Right hindlimb (tissue), 1 donor: ENCODE data around the gene TXNDC17.
"Not testable (repeated sequence)": the region's sequence is repeated elsewhere in the genome, so short reads cannot be mapped to it uniquely, and the experiment has no call there.

Experiments
- DNase-seq: peaks from one replicate; pipeline ENCODE4 v3.0.0-alpha.2; 2018

Gene TXNDC17

DNA sequence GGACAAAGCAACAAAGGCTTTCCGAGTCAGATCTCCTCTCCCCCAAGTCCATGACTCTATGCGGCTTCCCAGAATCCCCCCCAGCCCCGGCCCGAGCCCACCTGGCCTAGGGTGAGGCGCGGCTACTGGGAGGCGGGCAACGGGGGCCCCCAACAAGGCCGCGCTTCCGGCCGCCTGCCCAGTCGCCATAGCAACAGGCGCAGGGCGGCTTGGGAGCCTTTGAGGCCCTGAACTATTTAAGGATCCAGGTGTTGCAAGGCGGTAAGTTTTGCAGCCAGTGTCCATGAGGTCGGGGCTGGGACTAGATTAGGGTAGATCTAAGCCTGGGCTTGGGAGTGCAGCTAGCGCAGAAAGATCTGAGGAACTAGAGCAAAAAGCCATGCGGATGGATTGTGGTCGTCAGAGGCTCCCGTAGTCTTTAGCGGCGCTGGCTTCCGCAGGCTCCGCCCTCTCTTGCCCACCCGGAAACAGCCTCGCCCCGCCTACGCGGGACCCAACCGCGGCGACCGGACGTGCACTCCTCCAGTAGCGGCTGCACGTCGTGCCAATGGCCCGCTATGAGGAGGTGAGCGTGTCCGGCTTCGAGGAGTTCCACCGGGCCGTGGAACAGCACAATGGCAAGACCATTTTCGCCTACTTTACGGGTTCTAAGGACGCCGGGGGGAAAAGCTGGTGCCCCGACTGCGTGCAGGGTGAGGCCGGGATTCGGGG, at the start of gene TXNDC17, which contains the start of gene KIAA0753:
TSS of gene TXNDC17 (plus strand) at position 525 of the 711 bp plus-strand sequence. CDS start at position 548, 23 bp downstream.
TSS of gene KIAA0753 (minus strand) at position 176 of the 711 bp plus-strand sequence. CDS start 5,608 bp downstream, outside the sequence.
- peak; percentile 95 for DNase-seq

- DNase-seq: no peak
Observed at GRCh38 chr17:6591599-6592158, 49.2 kb upstream of the TXNDC17 start.

DNA sequence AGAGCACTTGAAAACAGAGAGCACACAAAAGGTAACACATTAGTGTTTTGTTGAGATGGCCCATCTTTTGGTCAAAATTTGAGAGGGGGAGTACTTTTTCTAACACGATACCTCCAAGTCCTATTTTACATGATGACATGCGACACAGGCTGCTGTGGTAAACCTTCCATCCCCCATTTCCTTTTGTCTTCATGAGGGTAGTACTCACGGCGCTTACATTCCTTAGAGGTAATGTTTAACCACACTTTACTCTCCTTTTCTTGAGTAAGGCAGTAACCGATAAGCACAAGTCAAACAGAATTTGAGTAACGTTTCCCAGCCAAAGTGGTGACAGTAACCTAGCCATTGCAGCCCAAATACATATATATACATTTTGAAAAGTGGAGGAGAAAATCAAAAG, 48.7 kb upstream of the TXNDC17 start:
- no peak for DNase-seq

DNA sequence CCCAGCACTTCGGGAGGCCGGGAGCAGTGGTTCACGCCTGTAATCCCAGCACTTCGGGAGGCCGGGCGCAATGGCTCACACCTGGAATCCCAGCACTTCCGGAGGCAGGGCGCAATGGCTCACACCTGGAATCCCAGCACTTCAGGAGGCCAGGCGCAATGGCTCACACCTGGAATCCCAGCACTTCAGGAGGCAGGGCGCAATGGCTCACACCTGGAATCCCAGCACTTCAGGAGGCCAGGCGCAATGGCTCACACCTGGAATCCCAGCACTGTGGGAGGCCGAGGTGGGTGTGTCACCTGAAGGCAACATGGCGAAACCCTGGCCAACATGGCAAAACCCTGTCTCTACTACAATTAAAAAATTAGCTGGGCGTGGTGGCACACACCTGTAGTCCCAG, 47.5 kb upstream of the TXNDC17 start:
- DNase-seq: not testable (repeated sequence)

- DNase-seq: no peak
Observed at GRCh38 chr17:6596081-6596480, 44.8 kb upstream of the TXNDC17 start.

DNA sequence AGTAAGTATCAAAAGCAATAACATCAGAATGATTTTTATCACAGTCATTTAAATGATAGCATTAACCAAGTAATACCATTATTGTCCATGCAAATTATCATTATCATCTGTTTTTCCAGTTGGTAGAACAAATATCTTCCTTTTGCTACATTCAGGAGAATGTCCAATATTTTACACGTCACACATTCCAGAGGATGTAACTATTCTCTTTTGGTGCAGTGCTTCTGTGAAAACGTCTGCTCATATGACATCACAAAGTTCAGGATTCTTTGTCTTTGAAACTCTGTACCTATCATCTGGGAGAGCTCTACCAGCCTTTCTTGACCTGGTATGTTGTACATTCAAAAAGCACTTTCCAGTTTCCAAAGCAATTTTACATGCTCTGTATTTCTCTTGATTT, 44.3 kb upstream of the TXNDC17 start:
- DNase-seq: no peak

DNA sequence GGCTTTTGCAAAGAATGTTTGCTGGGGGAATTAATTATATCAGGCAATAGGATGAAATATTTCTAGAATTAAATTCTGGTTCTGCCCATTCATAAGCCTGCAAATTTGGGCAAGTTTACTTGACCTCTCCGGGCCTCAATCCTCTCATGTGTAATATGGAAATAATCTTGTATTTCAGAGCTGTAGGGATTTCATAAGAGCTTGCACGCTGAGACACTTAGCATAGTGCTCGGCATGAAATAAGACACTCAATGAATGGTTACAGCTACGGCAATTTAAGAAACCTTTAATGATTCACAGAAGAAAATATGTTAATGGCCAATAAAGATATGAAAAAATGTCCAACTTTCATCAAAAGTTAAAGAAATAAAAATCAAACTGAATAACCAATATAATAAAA, 43.9 kb upstream of the TXNDC17 start:
- no peak for DNase-seq

DNA sequence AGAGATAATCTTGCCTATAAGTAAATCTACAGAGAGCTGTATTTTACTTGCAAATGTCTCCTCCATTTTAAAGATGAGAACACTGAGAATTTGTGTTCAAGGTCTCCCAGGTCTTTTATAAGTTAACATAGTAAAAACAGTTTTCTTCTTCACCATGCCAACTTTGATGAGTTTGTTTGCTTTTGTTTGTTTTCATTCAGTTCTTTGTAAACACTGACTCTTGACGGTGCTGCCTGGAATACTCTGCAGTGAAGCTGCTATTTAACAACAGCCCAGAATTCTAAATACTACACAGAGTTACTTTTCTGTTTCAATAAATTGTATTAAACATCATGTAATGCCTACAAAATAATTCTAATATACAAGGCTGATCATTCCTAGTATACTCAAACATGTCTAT, 43.1 kb upstream of the TXNDC17 start:
- no peak for DNase-seq

- no peak for DNase-seq
Observed at GRCh38 chr17:6599364-6599763, 41.5 kb upstream of the TXNDC17 start.

DNA sequence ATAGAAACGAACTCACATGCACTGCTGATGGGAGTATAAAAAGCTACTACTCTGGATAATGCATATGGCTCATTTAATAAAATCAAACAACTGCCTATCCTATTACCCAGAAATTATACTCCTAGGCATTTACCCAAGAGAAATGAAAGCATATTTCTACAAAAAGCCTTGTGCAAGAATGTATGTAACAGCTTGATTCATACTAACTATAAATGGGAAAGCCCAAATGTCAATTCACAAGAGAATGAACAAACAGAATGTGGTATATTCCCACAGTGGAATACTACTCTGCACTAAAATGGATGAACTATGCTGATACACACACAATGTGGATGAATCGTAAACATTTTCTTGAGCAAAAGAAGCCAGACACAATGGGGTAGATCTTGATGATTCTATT, 38.7 kb upstream of the TXNDC17 start:
- no peak for DNase-seq

DNA sequence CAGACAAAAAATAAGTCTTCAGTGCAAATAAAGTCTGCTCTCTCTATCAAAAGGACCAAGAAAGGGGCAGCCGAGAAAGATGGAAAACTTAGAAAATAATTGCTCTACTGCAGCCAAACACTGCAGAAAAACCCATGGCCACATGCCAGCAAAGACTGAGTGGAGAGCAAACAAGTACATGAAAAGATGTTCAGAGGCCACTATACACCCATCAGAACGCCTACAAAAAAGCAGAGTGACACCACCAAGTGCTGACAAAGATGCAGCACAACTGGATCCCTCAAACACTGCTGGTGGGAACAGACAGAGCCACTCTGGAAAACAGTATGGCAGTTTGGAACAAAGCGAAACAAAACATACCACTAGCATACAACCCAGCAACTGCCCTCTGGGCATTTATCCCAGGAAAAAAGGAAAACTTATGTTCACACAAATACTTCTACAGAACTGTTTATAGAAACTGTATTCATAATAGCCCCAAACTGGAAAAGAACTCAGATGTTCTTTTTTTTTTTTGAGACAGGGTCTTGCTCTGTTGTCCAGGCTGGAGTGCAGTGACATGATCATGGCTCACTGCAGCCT, 37.0 kb upstream of the TXNDC17 start:
- peak; percentile 65 for DNase-seq

- DNase-seq: no peak
Observed at GRCh38 chr17:6605142-6605541, 35.7 kb upstream of the TXNDC17 start.

DNA sequence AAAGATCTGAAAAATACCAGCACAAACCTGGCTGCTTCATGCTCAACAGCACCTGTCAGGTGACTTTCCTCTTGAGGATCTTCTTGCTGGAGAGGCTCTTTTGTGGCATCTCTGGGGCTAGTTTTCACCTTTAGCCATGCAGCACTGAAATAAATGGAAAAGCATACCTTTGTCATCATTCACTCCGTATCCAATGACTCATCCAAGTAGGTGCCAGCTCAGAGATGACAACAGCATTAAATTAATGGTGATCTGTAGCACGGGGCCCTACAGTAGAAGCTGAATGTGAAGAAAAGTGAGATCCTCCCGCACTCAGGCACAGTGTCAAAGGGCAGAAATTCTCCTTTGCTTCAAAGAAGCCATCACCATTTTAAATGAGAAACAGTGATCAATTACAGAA, 32.5 kb upstream of the TXNDC17 start:
- DNase-seq: no peak

GRCh38 chr17:6610011-6610410, 30.8 kb upstream of the TXNDC17 start:
- no peak for DNase-seq

GRCh38 chr17:6611231-6611630, 29.6 kb upstream of the TXNDC17 start:
- DNase-seq: no peak

DNA sequence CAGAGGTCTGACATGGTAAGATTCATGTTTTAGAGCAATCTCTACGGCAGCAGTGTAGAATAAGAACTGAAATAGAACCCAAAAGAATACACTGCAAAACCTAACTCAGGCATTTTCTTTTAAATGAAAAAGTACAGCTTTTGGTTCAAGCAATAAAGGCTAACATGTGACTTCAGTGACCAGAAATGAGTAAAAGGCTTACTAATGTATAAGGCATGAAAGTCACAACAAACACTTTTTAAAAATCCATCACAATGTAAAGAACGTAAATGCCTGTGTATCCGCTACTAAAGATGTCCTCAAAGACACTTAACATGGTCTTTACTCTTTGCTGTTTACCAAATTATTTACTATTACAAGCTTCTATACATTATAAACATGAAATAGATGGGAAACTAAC, 16.9 kb upstream of the TXNDC17 start:
- no peak for DNase-seq

GRCh38 chr17:6626616-6627015, 14.2 kb upstream of the TXNDC17 start:
- DNase-seq: no peak

- DNase-seq: no peak
Observed at GRCh38 chr17:6627019-6627418, 13.8 kb upstream of the TXNDC17 start.

DNA sequence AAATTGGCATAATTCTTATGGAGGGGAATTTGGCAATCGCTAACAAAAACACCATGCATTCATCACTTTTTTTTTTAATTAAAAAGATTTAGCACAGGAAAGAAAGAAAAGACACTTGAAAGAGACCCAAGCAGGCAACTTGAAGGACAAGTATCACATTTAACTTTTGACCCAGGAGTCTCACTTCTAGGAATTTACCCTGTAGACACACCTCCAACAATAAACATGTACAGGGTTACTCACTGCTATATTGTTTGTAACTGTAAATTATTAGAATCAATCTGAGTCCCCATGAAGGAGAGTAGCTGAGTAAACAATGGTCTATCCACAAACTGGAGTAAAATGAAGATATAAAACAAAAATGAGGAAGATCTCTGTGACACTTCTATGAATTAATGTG, 10.5 kb upstream of the TXNDC17 start:
- no peak for DNase-seq

DNA sequence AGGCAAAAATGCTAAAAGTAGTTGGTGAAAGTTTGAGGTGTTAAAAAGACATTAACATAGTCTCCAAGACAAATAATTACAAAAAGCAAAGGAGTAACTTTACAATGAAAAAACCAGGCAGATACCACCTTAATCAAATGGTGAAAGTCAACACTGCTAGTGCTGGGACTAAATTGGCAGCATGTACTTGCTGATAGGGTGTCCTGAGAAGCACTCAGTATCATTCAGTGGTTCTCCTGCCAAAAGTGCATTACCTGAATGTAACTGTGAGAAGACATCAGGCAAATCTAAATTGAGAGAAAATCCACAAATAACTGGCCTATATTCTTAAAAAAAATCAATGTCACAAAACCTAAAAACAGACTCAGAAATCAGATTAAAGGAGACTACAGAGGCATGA, 8.3 kb upstream of the TXNDC17 start:
- DNase-seq: no peak

- DNase-seq: no peak
Observed at GRCh38 chr17:6633263-6633662, 7.6 kb upstream of the TXNDC17 start.

DNA sequence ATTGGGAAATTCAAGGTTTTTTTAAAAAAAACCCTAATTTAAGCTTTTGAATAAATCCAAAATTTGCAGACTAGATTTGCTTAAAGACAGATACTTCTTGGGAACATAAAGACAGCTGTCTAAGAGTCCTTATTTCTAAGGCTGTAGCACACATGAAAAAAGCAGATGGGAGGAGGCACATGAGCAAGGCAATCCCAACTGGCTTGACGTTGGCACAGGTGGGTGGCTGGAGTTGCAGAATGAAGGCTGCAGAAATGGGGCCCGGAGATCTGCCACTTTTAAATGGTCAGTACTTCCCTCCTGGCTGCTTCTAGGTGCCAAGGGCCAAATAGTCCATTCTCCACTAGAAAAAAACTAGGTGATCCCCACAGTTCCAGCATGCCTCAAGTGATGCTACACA, 4.8 kb upstream of the TXNDC17 start:
- DNase-seq: no peak

DNA sequence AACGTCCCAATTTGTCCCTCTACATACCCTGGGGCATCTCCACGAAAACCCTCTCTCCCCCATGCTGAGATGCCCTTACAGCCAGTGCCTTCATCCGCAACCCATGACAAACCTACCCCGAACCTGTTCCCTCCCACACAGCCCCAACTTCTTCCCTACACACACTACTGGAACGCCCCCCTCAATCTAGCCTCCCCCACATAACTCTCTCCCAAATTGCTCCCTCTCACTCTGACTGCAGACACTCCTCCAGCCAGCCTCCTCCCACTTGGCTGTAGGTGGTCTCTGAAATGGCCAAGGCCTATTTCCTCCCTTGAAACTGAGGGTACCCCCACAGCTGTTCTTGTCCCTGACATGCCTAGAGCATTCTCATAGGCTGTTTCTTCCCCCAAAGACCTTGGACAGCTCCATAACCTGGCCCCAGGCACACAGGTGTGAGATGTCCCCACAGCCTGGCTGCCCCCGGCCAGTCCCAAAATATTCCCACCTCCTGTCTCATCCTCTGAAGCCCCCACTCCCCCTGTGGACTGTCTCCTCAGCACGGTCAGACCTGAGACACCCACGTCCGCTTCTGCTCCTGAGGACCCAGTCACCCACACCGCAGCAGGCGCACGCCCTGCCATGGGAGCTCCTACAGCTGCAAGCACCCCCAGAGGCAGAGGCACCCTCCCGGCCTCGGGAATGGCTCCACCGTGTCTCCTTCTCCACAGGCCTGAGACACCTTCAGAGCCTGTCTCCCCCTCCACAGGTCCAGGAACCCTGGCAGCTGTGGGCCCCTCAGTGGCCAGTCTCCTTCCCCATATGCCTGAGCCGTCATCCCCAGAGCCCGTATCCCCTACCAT, 4.0 kb upstream of the TXNDC17 start:
- DNase-seq: no peak

DNA sequence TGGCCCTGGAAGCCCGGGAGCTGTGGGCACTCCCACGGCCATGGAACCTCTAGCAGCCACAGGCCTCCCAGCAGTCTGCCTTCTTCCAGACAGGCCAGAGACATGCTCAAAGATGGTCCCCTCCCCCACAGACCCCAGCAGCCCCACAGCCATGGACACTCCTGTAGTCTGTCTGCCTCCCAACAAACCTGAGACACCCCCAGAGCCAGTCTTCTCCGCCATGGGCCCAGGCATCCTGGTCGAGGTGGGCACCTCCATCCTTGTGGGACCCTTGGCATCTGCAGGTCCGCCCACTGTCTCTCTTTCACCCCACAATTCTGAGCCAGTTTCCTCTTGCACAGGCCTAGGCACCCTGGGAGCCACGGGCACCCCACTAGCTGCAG, 3.4 kb upstream of the TXNDC17 start:
- no peak for DNase-seq
